ENCODE data around the gene MEGF9.
"Not testable (repeated sequence)": the region's sequence is repeated elsewhere in the genome, so short reads cannot be mapped to it uniquely, and the experiment has no call there.

MEGF9 gene

DNA sequence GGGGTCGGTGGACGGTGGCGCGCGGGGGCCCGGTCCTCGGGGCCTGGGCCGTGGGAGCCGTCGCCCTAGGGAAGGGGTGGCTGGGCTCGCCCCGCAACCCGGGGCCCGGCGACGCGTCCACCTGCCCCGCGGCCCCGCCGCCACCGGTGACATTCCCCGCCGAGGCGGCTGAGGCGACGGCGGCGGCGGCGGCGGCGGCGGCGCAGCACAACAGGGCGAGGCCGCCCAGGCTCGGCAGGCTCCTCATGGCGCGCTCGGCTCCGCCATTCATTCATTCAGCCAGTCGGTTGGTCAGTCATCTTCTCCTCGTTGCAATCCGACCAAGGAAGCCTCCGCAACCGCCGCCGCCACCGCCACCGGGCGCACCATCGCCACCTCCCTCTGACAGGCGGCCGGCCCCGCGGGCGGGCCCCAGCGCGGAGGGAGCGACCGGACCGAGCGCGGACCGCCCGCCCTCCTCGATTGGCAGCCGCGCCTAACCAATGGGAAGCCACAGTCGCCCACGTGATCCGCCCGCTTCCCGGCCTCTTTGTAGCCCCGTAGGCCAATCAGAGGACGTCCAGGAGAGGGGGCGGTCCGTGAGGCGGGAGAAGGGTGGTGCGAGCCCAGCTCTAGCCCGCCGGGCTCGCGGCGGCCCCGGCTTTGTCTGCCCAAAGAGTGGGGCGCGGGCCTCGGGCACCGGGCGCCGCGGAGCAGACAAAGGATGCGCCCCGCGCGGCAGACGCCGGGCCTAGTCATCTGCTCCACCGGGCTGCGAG, at the start of gene MEGF9:
Gene MEGF9, minus strand, starts transcription at position 383 of the 758 bp plus-strand sequence. Its CDS starts 112 bp downstream, at position 271.
- DNase-seq: peak; percentile 95

GRCh38 chr9:120761006-120761405, 46.7 kb upstream of the MEGF9 start:
- DNase-seq: no peak

- DNase-seq: no peak
These were observed 45.6 kb upstream of the MEGF9 start for GRCh38 chr9:120759755-120760400.

- DNase-seq: no peak
These were observed 44.3 kb upstream of the MEGF9 start for GRCh38 chr9:120758544-120758943.

GRCh38 chr9:120757026-120757913, 43.0 kb upstream of the MEGF9 start:
- no peak for DNase-seq

GRCh38 chr9:120756531-120756930, 42.3 kb upstream of the MEGF9 start:
- DNase-seq: no peak

DNA sequence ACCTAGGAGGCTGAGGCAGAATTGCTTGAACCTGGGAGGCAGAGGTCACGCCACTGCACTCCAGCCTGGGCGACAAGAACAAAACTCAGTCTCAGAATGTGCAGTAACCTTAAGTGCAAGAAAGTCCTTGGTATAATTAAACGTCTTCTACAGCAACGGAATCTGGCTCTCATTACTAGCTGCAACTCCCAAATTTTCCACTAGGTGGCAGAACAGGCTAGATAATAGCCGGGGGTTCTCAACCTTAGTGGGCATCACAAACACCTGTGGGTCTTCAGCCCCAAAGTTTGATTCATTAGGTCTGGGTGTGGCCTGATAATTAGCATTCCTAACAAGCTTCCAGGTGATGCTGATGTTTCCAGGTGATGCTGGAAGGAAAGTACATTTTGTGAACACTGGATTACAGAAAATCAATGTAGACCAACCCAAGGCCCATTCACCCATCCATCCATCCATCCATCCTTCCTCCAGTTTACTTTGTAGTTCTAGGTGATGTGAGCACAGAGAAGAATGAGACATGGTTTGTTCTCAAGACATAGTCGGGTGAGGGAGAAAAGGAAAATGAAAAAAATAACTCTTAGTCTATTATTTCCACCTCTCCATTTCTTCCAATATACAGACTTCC, 41.7 kb upstream of the MEGF9 start:
- DNase-seq: no peak

DNA sequence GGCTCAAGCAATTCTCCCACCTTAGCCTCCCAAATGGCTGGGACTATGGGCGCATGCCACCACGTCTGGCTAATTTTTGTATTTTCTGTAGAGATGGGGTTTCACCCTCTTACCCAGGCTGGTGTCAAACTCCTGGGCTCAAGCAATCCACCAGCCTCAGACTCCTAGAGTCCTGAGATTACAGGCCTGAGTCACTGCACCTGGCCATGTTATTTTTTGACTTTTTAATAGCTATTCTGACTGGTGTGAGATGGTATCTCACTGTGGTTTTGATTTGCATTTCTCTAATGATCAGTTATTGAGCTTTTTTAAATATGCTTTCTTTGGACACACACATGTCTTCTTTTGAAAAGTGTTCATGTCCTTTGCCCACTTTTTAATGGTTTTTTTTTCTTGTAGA, 40.8 kb upstream of the MEGF9 start:
- no peak for DNase-seq

- no peak for DNase-seq
These were observed 36.2 kb upstream of the MEGF9 start for GRCh38 chr9:120750421-120750820.

DNA sequence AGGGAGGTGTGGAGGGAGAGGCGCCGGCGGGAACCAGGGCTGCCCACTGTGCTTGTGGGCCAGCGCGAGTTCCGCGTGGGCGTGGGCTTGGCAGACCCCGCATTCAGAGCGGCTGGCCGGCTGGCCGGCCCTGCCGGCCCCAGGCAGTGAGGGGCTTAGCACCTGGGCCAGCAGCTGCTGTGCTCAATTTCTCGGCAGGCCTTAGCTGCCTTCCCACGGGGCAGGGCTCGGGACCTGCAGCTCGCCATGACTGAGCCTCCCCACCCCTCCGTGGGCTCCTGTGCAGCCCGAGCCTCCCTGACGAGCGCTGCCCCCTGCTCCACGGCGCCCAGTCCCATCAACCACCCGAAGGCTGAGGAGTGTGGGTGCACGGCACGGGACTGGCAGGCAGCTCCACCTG, 32.1 kb upstream of the MEGF9 start:
- not testable (repeated sequence) for DNase-seq

DNA sequence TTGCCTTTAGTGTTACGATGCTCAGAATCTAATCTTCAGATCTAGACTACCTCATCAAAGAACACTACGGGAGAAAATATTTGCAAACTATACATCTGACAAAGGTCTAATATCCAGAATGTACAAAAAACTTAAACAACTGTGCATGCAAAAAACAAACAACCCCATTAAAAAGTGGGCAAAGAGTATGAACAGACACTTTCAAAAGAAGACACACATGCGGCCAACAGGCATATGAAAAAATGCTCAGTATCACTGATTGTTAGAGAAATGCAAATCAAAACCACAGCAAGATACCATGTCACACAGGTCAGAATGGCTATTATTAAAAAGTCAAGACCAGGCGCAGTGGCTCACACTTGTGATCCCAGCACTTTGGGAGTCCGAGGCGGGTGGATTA, 31.0 kb upstream of the MEGF9 start:
- DNase-seq: no peak

GRCh38 chr9:120742951-120743416, 28.7 kb upstream of the MEGF9 start:
- peak; percentile 14 for DNase-seq

DNA sequence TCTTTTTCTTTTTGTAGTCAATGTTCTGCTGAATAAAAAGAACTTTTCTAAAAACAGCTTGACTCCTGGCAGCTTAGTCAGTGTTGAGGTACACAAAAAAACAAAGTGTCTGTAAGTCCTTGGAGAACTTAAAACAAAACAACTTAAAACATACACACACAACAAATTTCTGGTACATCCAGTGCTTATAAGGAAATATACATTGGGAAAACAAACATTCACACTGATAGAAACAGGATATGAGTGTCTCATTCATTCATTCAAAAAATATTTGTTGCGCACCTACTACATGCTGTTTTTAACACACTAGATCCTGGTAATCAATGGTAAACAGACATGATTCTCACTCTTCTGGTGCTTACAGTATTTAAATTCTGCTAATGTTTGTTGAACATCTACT, 27.4 kb upstream of the MEGF9 start:
- DNase-seq: no peak

- no peak for DNase-seq
These were observed 26.9 kb upstream of the MEGF9 start for GRCh38 chr9:120741191-120741590.

- DNase-seq: no peak
These were observed 25.9 kb upstream of the MEGF9 start for GRCh38 chr9:120740132-120740531.

DNA sequence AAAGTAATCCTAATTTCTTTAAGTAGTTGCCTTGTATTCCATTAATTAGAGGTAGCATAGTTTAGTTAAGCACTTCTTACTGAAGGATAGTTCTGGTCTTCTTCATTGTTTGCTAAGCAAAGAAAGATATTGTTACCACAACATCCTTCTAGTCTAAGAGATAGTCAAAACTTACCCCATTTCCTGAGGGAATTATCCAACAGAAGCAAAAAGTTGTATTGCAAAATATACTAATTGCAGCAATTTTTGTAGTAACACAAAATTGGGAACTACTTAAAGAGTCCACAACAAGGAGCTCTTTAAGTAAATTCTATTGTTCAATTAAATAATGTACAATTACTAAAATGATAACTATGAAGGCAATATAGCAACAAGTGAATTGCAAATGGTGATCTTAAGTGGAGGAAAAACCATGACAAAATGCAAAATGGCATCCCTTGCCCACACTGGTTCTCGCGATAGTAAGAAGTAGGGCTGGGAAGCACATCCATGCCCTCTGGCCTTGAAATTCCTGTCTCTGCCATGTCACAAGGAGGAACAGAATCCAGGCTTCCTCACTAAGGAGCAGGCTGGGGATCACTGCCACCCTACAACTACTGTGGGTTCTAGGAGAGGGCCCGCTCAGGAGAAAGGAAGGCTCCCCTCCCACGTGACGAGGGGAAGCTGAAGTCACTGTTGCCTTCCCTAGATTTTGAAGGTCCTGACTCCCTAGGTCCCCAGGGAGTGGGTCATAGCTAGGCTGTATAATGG, 23.3 kb upstream of the MEGF9 start:
- DNase-seq: no peak

DNA sequence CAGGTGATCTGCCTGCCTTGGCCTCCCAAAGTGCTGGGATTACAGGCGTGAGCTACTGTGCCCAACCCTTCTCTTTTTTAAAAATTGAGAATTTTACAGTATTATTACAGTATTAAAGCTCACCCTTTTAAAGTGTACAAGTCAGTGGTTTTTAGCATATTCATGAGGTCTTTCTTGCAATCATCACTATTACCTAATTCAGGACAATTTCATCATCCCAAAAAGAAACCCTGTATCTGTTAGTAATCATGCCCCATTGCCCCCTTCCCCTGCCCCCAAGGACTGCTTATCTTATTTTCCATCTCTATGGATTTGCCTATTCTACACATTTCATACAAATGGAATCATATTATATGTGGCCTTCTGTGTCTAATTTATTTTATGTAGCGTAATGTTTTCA, 22.6 kb upstream of the MEGF9 start:
- no peak for DNase-seq

GRCh38 chr9:120735415-120736126, 21.3 kb upstream of the MEGF9 start:
- no peak for DNase-seq

DNA sequence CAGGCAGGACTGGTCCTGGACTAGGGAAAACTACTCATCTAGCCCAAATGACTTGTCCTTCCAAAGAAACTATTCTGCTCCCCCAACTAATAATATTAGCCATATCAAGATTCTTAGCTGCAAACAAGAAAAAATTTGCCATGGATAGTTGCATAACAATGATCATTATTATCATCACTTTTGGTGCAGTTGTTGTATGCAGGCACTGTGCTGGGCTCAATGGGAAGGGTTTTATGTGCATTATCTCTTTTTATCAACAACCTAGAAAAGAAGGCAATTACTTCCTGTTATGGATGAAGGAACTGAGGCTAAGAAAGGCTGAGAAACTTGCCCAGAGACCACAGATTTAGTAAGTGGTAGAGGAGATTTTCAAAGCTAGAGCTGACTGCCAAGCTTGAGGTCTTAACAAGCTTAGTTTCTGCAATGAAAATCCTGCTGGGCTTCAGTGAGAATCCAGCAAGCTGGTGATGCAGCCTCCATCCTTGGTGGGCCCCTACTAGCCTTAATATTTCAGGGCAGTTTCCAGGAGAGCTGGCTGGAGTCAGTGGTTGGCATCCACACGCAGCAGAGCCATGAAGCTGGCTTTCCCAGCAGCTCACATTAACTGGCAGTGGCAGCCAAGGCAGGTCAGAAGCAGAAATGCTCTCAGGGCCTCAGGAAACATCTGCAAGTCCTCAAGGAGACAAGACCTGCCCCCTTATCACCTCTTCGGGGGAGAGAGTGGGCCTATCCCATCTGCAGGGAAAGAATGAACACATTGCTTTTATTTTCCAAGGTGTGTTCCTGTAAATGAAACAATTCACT, 20.5 kb upstream of the MEGF9 start:
- DNase-seq: no peak

- DNase-seq: no peak
These were observed 18.9 kb upstream of the MEGF9 start for GRCh38 chr9:120733190-120733589.
